WTC11 (cell line): ENCODE results near the gene GNA12. TPM values are rescaled to one million over a fixed set of nuclear protein-coding genes. Genes with fewer than 3 reads are reported as not detected.

Experiments used
- ATAC-seq: fragments of 200-7000 bp; cut with Tn5 transposase; 2 replicates; pipeline ENCODE4 v1.10.0; 2021; ENCODE audit warnings: mild to moderate bottlenecking, moderate library complexity
- CTCF ChIA-PET: fragments of 300-600 bp; sonication (Branson Sonifier 250); formaldehyde crosslinking; loops from one replicate; lab custom pipeline; 2021; ENCODE audit warnings: antibody characterized with exemption; lab: Charles Lee
- POLR2A ChIA-PET: fragments of 350-600 bp; sonication (Branson Sonifier 250); formaldehyde crosslinking; loops from one replicate; lab custom pipeline; 2021; ENCODE audit warnings: antibody characterized with exemption; lab: Charles Lee
- DNase-seq: peaks from one replicate; pipeline ENCODE4 v3.0.0; 2021; ENCODE audit warnings: low spot score
- H3K27ac Mint-ChIP-seq: 2 replicates; pipeline ENCODE4 v1.8.0; 2021; ENCODE audit warnings: mixed read lengths
- H3K27me3 Mint-ChIP-seq: 2 replicates; pipeline ENCODE4 v1.8.0; 2021; ENCODE audit warnings: low read depth, mild to moderate bottlenecking, moderate library complexity, mixed read lengths
- H3K36me3 Mint-ChIP-seq: 2 replicates; pipeline ENCODE4 v1.8.0; 2021; ENCODE audit warnings: mixed read lengths
- H3K4me1 Mint-ChIP-seq: 2 replicates; pipeline ENCODE4 v1.8.0; 2022; ENCODE audit warnings: mixed read lengths
- H3K4me3 Mint-ChIP-seq: 2 replicates; pipeline ENCODE4 v1.8.0; 2021; ENCODE audit warnings: mild to moderate bottlenecking, moderate library complexity, mixed read lengths
- H3K9me3 Mint-ChIP-seq: 2 replicates; pipeline ENCODE4 v1.8.0; 2021; ENCODE audit warnings: mixed read lengths
- CTCF ChIP-seq: fragments of 200-600 bp; IDR thresholded peaks from 2 replicates; pipeline ENCODE4 v1.8.0; 2022; ENCODE audit warnings: antibody characterized with exemption
- ESRRA ChIP-seq: sonication (generic); formaldehyde crosslinking; IDR thresholded peaks from 2 replicates; pipeline ENCODE4 v1.8.1; 2022; ENCODE audit warnings: mild to moderate bottlenecking, missing genetic modification reagents, borderline replicate concordance
- FOXJ3 ChIP-seq: sonication (generic); formaldehyde crosslinking; IDR thresholded peaks from 2 replicates; pipeline ENCODE4 v1.9.0; 2021; ENCODE audit warnings: missing genetic modification reagents, mild to moderate bottlenecking, borderline replicate concordance
- FOXP4 ChIP-seq: sonication (generic); formaldehyde crosslinking; IDR thresholded peaks from 2 replicates; pipeline ENCODE4 v1.8.0; 2022; ENCODE audit warnings: mild to moderate bottlenecking, missing genetic modification reagents
- HMGA2 ChIP-seq: fragments of 250-450 bp; sonication (Bioruptor Pico); IDR thresholded peaks from 2 replicates; pipeline ENCODE4 v1.4.0; 2021; ENCODE audit warnings: mild to moderate bottlenecking, moderate library complexity
- IRF2 ChIP-seq: sonication (generic); formaldehyde crosslinking; IDR thresholded peaks from 2 replicates; pipeline ENCODE4 v1.8.0; 2022; ENCODE audit warnings: low read depth, missing genetic modification reagents, borderline replicate concordance
- KAT7 ChIP-seq: sonication (generic); formaldehyde crosslinking; IDR thresholded peaks from 2 replicates; pipeline ENCODE4 v1.8.1; 2023; ENCODE audit warnings: missing genetic modification reagents, mild to moderate bottlenecking, borderline replicate concordance
- MAX ChIP-seq: sonication (generic); formaldehyde crosslinking; IDR thresholded peaks from 2 replicates; pipeline ENCODE4 v1.8.0; 2022; ENCODE audit warnings: mild to moderate bottlenecking, missing genetic modification reagents
- MXD4 ChIP-seq: fragments of 250-450 bp; sonication (Bioruptor Pico); IDR thresholded peaks from 2 replicates; pipeline ENCODE4 v1.8.0; 2021; ENCODE audit warnings: mild to moderate bottlenecking, moderate library complexity, borderline replicate concordance
- MYBL2 ChIP-seq: sonication (generic); formaldehyde crosslinking; IDR thresholded peaks from 2 replicates; pipeline ENCODE4 v1.8.1; 2023; ENCODE audit warnings: mild to moderate bottlenecking, moderate library complexity, missing genetic modification reagents
- SP1 ChIP-seq: sonication (generic); formaldehyde crosslinking; conservative IDR thresholded peaks from 2 replicates; pipeline ENCODE4 v1.8.1; 2022; ENCODE audit warnings: missing genetic modification reagents
- USF2 ChIP-seq: sonication (generic); formaldehyde crosslinking; IDR thresholded peaks from 2 replicates; pipeline ENCODE4 v1.8.1; 2023; ENCODE audit warnings: mild to moderate bottlenecking, missing genetic modification reagents, moderate library complexity
- ZNF121 ChIP-seq: sonication (generic); formaldehyde crosslinking; IDR thresholded peaks from 2 replicates; pipeline ENCODE4 v1.8.0; 2023; ENCODE audit warnings: missing genetic modification reagents
- ZNF138 ChIP-seq: sonication (generic); formaldehyde crosslinking; conservative IDR thresholded peaks from 2 replicates; pipeline ENCODE4 v1.8.1; 2022; ENCODE audit warnings: mild to moderate bottlenecking, moderate library complexity, missing genetic modification reagents
- ZNF232 ChIP-seq: sonication (generic); formaldehyde crosslinking; IDR thresholded peaks from 2 replicates; pipeline ENCODE4 v1.8.0; 2022; ENCODE audit warnings: mild to moderate bottlenecking, missing genetic modification reagents
- ZNF396 ChIP-seq: fragments of 250-450 bp; sonication (Bioruptor Pico); IDR thresholded peaks from 2 replicates; pipeline ENCODE4 v1.8.0; 2021; ENCODE audit warnings: mild to moderate bottlenecking, moderate library complexity, borderline replicate concordance
- total RNA-seq: library from RNA; stranded (reverse); gene quantifications from 3 replicates; pipeline ENCODE4 v1.2.3, GENCODE V29; 2021

Gene GNA12
- total RNA-seq, 1 experiment from 2014 or later, result 99.6 TPM

- ChIA-PET CTCF (no interaction called here), POLR2A (no interaction called here)
- Mint-ChIP-seq H3K27me3 (no peaks in the 10 kb centered on the region), H3K27ac (peak overlapping the region; percentile 87; the same call in 1 of the 2 replicates), H3K4me3 (no peak overlapping the region), H3K9me3 (no peaks in the 10 kb centered on the region), H3K4me1 (peaks cover 24% of the 10 kb centered on the region), H3K36me3 (no peaks in the 10 kb centered on the region)
- TF ChIP-seq SP1 (CRISPR knock-in tag) (no peak), IRF2 (CRISPR knock-in tag) (no peak), ZNF121 (CRISPR knock-in tag) (no peak), KAT7 (no peak), ZNF138 (CRISPR knock-in tag) (no peak), USF2 (CRISPR knock-in tag) (no peak), FOXJ3 (CRISPR knock-in tag) (no peak), ZNF232 (CRISPR knock-in tag) (no peak), MAX (no peak), CTCF (no peak), ESRRA (no peak), ZNF396 (CRISPR knock-in tag) (no peak), HMGA2 (CRISPR knock-in tag) (no peak)
- no peak for ATAC-seq
- DNase-seq, result no peak
These were observed 18.8 kb upstream of the GNA12 start for GRCh38 chr7:2862831-2863361.

GRCh38 chr7:2861509-2861908, 17.4 kb upstream of the GNA12 start:
- peak; percentile 38; the same call in 1 of the 2 replicates for TF ChIP-seq ZNF121 (CRISPR knock-in tag)
- TF ChIP-seq MYBL2, result no peak
- TF ChIP-seq, all 79 proteins: peak for 1
- Mint-ChIP-seq H3K27ac (no peak overlapping the region), H3K4me1 (peaks cover 28% of the 10 kb centered on the region), H3K36me3 (no peaks in the 10 kb centered on the region), H3K9me3 (no peaks in the 10 kb centered on the region), H3K4me3 (no peak overlapping the region), H3K27me3 (no peaks in the 10 kb centered on the region)
- DNase-seq (no peak), ATAC-seq (no peak)
- ChIA-PET CTCF (no interaction called here), POLR2A (no interaction called here)

- ChIA-PET POLR2A (no interaction called here), CTCF (interaction anchor here (0.7 kb wide), 1 partner anchor 315 kb away, joined by 3 read pairs; no protein-coding TSS in a partner anchor)
- H3K27me3 Mint-ChIP-seq, result no peaks in the 10 kb centered on the region
- DNase-seq, result no peak
- H3K36me3 Mint-ChIP-seq, result no peaks in the 10 kb centered on the region
- H3K9me3 Mint-ChIP-seq, result no peaks in the 10 kb centered on the region
- peak overlapping the region; percentile 77 for H3K27ac Mint-ChIP-seq
- peaks cover 28% of the 10 kb centered on the region for H3K4me1 Mint-ChIP-seq
- H3K4me3 Mint-ChIP-seq, result no peak overlapping the region
- ATAC-seq, result no peak
- no peak for TF ChIP-seq FOXP4
- TF ChIP-seq MXD4, result no peak
- no peak for TF ChIP-seq HMGA2 (CRISPR knock-in tag)
These were observed 16.6 kb upstream of the GNA12 start for GRCh38 chr7:2860627-2861133.
